Bronchial epithelial cell (primary cell): ENCODE measurements around the gene LRRK2. TPM values are rescaled to one million over a fixed set of nuclear protein-coding genes. Genes with fewer than 3 reads are reported as not detected.

ENCODE experiments used
- DNase-seq: peaks from one replicate; pipeline ENCODE4 v3.0.0-alpha.2; 2010; ENCODE audit warnings: low read depth
- FAIRE-seq: peaks from 2 replicates; lab custom pipeline; 2011; peaks lifted over from hg19 to GRCh38; lab: Jason Lieb, UNC
- H3K27me3 ChIP-seq: 2 replicates; pipeline ENCODE4 v1.5.1; 2011; ENCODE audit warnings: low read length; ENCODE audit not compliant: control insufficient read depth, insufficient read depth
- H3K36me3 ChIP-seq: 2 replicates; pipeline ENCODE4 v1.5.1; 2011; ENCODE audit warnings: low read length; ENCODE audit not compliant: control insufficient read depth, insufficient read depth
- H3K4me3 ChIP-seq: 2 replicates; pipeline ENCODE4 v1.5.1; 2011; ENCODE audit warnings: mild to moderate bottlenecking, low read depth, low read length, control low read depth
- total RNA-seq: library from RNA; depleted of rRNA; stranded (reverse); fragments of >200 nt; gene quantifications from 2 replicates; pipeline ENCODE4 v1.2.1, GENCODE V29; 2014
- TF ChIP-seq, protein P1 (sequence below): IDR thresholded peaks from 2 replicates; pipeline ENCODE4 v1.5.1; 2011; ENCODE audit warnings: mild to moderate bottlenecking, moderate library complexity, low read length, control low read depth, inconsistent platforms; ENCODE audit not compliant: insufficient read depth, severe bottlenecking

The LRRK2 gene
- total RNA-seq, 1 donor from 2014 or later: 0.26 TPM

DNA sequence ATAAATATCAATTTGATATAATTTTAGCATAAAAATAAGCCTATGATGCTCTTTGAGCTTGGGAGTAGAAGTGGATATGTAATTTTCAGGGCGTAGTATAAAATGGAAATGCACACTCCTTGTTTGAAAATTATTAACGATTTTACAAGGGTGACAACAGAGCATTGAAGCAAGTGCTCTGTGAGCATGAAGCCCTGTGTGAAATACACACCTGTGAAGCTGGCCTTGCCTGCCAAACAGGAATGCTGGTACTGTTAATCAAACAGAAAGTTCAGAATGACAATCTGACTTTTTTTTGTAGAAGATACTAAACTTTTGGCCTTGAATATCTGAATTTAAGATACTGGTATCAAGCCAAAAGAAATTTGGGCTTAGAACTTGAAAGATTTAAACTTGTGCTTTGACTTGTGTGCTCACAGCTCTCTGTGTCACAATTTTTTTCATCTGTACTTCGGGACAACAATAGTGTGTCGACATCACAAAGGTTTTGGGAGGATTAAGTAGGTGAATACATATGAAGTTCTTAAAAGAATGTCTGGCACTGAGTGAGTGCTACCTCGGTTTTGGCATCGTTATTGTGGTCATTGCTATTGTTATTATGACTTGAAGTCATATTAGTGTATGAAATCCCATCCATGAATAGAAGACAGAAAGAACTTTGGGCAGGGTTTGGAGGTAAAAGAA, 47.3 kb downstream of the LRRK2 start:
- DNase-seq: no peak
- Histone ChIP-seq H3K27me3 (no peaks in the 10 kb centered on the region), H3K4me3 (no peak overlapping the region), H3K36me3 (no peaks in the 10 kb centered on the region)
- FAIRE-seq: no peak
- TF ChIP-seq, protein P1, sequence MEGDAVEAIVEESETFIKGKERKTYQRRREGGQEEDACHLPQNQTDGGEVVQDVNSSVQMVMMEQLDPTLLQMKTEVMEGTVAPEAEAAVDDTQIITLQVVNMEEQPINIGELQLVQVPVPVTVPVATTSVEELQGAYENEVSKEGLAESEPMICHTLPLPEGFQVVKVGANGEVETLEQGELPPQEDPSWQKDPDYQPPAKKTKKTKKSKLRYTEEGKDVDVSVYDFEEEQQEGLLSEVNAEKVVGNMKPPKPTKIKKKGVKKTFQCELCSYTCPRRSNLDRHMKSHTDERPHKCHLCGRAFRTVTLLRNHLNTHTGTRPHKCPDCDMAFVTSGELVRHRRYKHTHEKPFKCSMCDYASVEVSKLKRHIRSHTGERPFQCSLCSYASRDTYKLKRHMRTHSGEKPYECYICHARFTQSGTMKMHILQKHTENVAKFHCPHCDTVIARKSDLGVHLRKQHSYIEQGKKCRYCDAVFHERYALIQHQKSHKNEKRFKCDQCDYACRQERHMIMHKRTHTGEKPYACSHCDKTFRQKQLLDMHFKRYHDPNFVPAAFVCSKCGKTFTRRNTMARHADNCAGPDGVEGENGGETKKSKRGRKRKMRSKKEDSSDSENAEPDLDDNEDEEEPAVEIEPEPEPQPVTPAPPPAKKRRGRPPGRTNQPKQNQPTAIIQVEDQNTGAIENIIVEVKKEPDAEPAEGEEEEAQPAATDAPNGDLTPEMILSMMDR: no peak

DNA sequence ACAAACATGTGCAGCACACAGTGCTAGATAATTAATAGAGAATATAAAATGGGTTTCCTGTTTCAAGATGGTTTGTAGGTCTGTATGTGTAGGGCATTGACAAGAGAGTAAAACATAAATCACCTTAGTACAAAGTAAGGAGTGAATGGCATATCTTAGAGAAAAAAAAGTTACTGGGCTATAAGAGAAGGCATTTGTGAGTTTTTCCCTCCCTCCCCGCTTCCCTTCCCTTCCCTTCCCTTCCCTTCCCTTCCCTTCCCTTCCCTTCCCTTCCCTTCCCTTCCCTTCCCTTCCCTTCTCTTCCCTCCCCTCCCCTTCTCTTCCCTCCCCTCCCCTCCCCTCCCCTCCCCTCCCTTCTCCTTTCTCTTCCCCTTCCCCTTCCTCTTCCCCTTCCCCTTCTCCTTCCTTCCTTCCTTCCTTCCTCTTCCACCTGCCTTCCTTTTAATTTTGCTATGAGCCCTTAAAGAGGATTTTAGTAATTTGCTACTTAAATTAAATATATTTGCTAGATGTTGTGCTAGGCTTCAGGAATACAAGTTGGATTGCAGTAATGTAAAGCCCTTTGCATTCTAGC, 57.1 kb downstream of the LRRK2 start:
- no peak for DNase-seq
- Histone ChIP-seq H3K36me3 (no peaks in the 10 kb centered on the region), H3K27me3 (no peaks in the 10 kb centered on the region), H3K4me3 (no peak overlapping the region)
- TF ChIP-seq, protein P1: no peak
- no peak for FAIRE-seq

DNA sequence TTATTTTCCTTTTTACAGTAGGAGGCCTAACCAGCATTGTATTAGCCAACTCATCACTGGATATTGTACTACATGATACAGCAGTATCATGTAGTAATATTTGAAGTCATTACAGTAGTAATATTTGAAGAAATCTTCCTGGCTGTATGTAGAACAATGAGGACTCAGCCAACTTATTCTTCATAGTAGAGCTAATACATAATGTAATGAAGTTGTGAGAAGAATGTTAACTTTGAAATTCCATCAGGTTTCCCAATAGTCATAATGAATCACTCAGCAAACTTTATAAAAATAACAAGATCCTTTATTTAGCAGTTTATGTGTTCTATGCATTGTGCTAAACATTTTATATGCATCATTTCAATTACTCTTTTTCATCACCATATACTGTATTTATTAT, 61.8 kb downstream of the LRRK2 start:
- no peak overlapping the region for H3K4me3 ChIP-seq
- FAIRE-seq: no peak

DNA sequence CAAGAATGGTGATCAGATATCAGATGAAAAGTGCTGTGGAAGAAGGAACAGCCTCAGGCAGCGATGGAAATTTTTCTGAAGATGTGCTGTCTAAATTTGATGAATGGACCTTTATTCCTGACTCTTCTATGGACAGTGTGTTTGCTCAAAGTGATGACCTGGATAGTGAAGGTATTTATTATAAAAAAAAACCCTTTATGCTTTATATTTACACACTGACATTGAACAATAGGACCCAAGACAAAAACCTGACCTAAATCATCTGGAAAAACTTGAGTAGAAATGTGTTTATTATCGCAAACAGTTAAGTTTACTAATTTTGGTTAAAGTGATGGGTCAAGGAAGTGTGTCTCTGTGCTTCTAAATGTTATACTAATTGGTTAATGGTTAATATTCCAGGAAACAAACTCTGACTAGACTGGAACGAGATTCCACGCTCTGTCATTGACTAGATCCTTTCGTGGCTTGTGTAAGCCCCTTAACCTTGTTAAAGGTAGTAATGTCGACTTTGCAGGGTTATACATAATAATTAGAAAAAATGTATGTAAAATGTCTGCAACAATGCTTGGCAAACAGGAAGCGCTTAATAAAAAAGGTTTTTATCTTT, 62.7 kb downstream of the LRRK2 start:
- Histone ChIP-seq H3K27me3 (no peaks in the 10 kb centered on the region), H3K4me3 (no peak overlapping the region), H3K36me3 (no peaks in the 10 kb centered on the region)
- TF ChIP-seq, protein P1: no peak
- DNase-seq (no peak), FAIRE-seq (no peak)

More for the DNA sequence above, 61.8 kb downstream of the LRRK2 start:
- no peaks in the 10 kb centered on the region for H3K27me3 ChIP-seq
- TF ChIP-seq, protein P1: no peak
- DNase-seq: peak; percentile 70
- H3K36me3 ChIP-seq: no peaks in the 10 kb centered on the region

DNA sequence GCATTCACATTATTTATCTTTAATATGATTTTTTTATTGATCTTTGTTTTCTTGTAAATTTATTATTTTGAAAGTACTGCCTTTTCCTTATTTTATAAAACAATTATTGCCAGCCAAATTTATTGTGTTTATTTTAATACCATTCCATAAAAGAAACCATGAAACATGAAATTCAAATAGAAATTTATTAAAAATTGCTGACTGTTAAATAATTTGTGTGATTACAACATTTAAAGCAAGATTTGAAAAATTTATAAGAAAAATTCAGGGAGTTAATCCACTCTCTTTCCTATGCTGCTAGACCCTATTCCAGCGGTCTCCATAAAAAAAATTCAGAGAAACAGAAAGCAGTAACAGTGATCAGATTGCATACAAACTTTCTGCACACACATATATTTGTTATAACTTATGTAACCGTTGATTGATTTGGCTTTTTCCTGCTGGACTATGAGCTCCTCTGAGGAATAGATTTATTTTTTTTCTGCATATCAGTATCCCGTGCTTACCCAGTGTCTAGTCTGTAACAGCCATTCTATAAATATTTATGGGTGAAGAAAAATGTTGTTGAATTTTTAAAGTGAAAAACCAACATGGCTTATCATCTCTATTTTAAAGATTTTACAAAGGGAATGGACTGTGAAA, 68.1 kb downstream of the LRRK2 start:
- DNase-seq (no peak), FAIRE-seq (no peak)
- H3K27me3 ChIP-seq: no peaks in the 10 kb centered on the region
- TF ChIP-seq, protein P1: no peak
- no peaks in the 10 kb centered on the region for H3K36me3 ChIP-seq
- H3K4me3 ChIP-seq: no peak overlapping the region
